Measurements from ENCODE around the gene FBXO8.

DNA sequence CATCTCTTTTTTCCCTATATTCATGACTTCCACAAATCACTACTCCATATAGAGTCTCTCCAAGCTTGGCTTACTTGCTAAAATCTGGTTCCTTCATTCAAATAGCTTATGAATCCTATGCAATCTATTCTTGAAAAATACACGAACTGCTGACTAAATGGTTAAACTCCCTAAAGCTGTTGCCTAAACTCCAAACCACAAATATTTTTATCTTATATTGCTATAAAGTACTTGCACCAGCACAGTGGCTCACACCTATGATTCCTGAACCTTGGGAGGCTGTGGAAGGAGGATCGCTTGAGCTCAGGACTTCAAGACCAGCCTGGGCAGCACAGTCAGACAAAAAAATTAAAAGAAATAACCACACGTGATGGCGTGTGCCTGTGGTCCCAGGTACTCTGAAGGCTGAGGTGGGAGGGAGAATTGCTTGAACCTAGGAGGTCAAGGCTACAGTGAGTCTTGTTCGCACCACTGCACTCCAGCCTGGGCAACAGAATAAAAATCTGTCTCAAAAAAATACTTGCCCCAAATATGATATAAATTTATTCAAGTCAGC lies 2.2 kb downstream of the FBXO8 start:
- TF ChIP-seq NFE2L1 (CRISPR knock-in tag; IDR thresholded peaks at IDR 0.05) (no peak), FOXP1 (CRISPR knock-in tag; IDR thresholded peaks at IDR 0.05; ENCODE audit: borderline replicate concordance) (no peak), RELA (CRISPR knock-in tag; IDR thresholded peaks at IDR 0.05; ENCODE audit: borderline replicate concordance) (no peak)

Measured in WTC11 (cell line).